CD14-positive monocyte (primary cell): ENCODE measurements around the gene PPM1H. TPM values are rescaled to one million over a fixed set of nuclear protein-coding genes. Genes with fewer than 3 reads are reported as not detected.

Source experiments
- DNase-seq, 3 donors: peaks; one replicate each; pipeline ENCODE4 v3.0.0-alpha.2; 2011 to 2022
- H2AFZ ChIP-seq: 2 replicates; pipeline ENCODE4 v1.6.0; 2012; ENCODE audit warnings: mild to moderate bottlenecking, low read depth, low read length, inconsistent platforms; ENCODE audit not compliant: insufficient read depth, poor library complexity, severe bottlenecking
- H3K27ac ChIP-seq, 2 donors: 1 replicate in 1 of 2; 2 replicates in 1 of 2; pipeline ENCODE4 v1.5.1; 2012 to 2013; ENCODE audit warnings: low read length in 2 of 2, control low read depth in 1 of 2, inconsistent platforms in 1 of 2, low read depth in 1 of 2, mild to moderate bottlenecking in 1 of 2
- H3K27me3 ChIP-seq, 2 donors: one replicate each; pipeline versions ENCODE4 v1.6.0 to v1.6.1; 2011 to 2013; ENCODE audit warnings: low read length in 2 of 2; ENCODE audit not compliant: control insufficient read depth in 2 of 2, insufficient read depth in 2 of 2
- H3K36me3 ChIP-seq, 2 donors: replicated peaks in 1 of 2; 1 replicate in 1 of 2; 2 replicates in 1 of 2; pipeline versions ENCODE4 v1.5.1 to v1.6.1; 2012 to 2013; ENCODE audit warnings: low read length in 2 of 2, control low read depth in 1 of 2, inconsistent platforms in 1 of 2, mild to moderate bottlenecking in 1 of 2; ENCODE audit not compliant: insufficient read depth in 2 of 2, control insufficient read depth in 1 of 2
- H3K4me1 ChIP-seq, 2 donors: 1 replicate in 1 of 2; 2 replicates in 1 of 2; pipeline versions ENCODE4 v1.5.1 to v1.6.1; 2012 to 2013; ENCODE audit warnings: low read length in 2 of 2, control low read depth in 1 of 2, inconsistent platforms in 1 of 2, mild to moderate bottlenecking in 1 of 2, moderate library complexity in 1 of 2; ENCODE audit not compliant: insufficient read depth in 2 of 2, control insufficient read depth in 1 of 2
- H3K4me2 ChIP-seq: replicated peaks from 2 replicates; pipeline ENCODE3; 2012; ENCODE audit warnings: low read length, moderate library complexity, mild to moderate bottlenecking; ENCODE audit not compliant: poor library complexity, severe bottlenecking; ENCODE audit errors: extremely low read depth
- H3K4me3 ChIP-seq, 3 experiments: fragments of 200-600 bp in 1 of 3; sonication (generic) in 1 of 3; replicated peaks in 1 of 3; 1 replicate in 2 of 3; 2 replicates in 1 of 3; pipeline ENCODE4 v1.5.1; 2011 to 2013; ENCODE audit warnings: low read length in 3 of 3, mild to moderate bottlenecking in 3 of 3, control low read depth in 2 of 3, low read depth in 2 of 3, inconsistent platforms in 1 of 3, moderate library complexity in 1 of 3
- H3K79me2 ChIP-seq: 2 replicates; pipeline ENCODE4 v1.6.0; 2012; ENCODE audit warnings: mild to moderate bottlenecking, control low read depth, inconsistent platforms, low read length, moderate library complexity; ENCODE audit not compliant: insufficient read depth
- H3K9ac ChIP-seq: 2 replicates; pipeline ENCODE4 v1.6.0; 2017; ENCODE audit warnings: low read length, mild to moderate bottlenecking; ENCODE audit not compliant: insufficient read depth, poor library complexity, severe bottlenecking
- H3K9me3 ChIP-seq, 2 donors: replicated peaks in 1 of 2; 1 replicate in 1 of 2; 2 replicates in 1 of 2; pipeline versions ENCODE4 v1.5.1 to v1.6.1; 2012 to 2013; ENCODE audit warnings: low read length in 2 of 2, control low read depth in 1 of 2; ENCODE audit not compliant: control insufficient read depth in 1 of 2, insufficient read depth in 1 of 2
- H4K20me1 ChIP-seq: 2 replicates; pipeline ENCODE4 v1.6.0; 2012; ENCODE audit warnings: mild to moderate bottlenecking, low read length, control low read depth, moderate library complexity; ENCODE audit not compliant: insufficient read depth
- H3K27ac Mint-ChIP-seq, 7 donors: one replicate each; pipeline ENCODE4 v1.8.0; 2020; ENCODE audit warnings: mild to moderate bottlenecking in 7 of 7, mixed read lengths in 7 of 7, moderate library complexity in 6 of 7, inconsistent platforms in 2 of 7
- H3K27me3 Mint-ChIP-seq, 3 donors: one replicate each; pipeline ENCODE4 v1.8.0; 2021 to 2022; ENCODE audit warnings: low read depth in 3 of 3, mild to moderate bottlenecking in 3 of 3, mixed read lengths in 3 of 3, moderate library complexity in 3 of 3, inconsistent platforms in 1 of 3
- H3K36me3 Mint-ChIP-seq, 2 donors: one replicate each; pipeline ENCODE4 v1.8.0; 2020; ENCODE audit warnings: mixed read lengths in 2 of 2, inconsistent platforms in 1 of 2, mild to moderate bottlenecking in 1 of 2
- H3K4me1 Mint-ChIP-seq: one replicate; pipeline ENCODE4 v1.8.0; 2020; ENCODE audit warnings: mild to moderate bottlenecking, mixed read lengths
- H3K4me3 Mint-ChIP-seq, 2 donors: one replicate each; pipeline ENCODE4 v1.8.0; 2020; ENCODE audit warnings: mild to moderate bottlenecking in 2 of 2, mixed read lengths in 2 of 2, moderate library complexity in 1 of 2
- H3K9me3 Mint-ChIP-seq, 7 donors: one replicate each; pipeline ENCODE4 v1.8.0; 2020 to 2022; ENCODE audit warnings: mixed read lengths in 7 of 7, mild to moderate bottlenecking in 6 of 7, moderate library complexity in 6 of 7, inconsistent platforms in 2 of 7
- CTCF ChIP-seq: fragments of 200-600 bp; IDR thresholded peaks from one replicate; pipeline ENCODE4 v1.8.0; 2022; ENCODE audit warnings: antibody characterized with exemption, mild to moderate bottlenecking
- WGBS: methylation state at CpG from one replicate; pipeline ENCODE4 v1.1.5; 2013; ENCODE audit warnings: missing lambda C conversion rate; ENCODE audit not compliant: insufficient coverage; 5-methylcytosine and 5-hydroxymethylcytosine counted together
- intact Hi-C, 2 donors: fragments of 100-400 bp; cut with micrococcal nuclease; formaldehyde crosslinking; loops; one replicate each; pipeline versions ENCODE4 v1.15.0 to v1.15.1; 2023
- polyA plus RNA-seq, 3 donors: library from polyadenylated mRNA; depleted of rRNA in 1 of 3; unstranded in 2 of 3; stranded (reverse) in 1 of 3; fragments of 300-500 nt in 2 of 3; fragments of >200 nt in 1 of 3; fragmentation: Illumina TruSeq in 2 of 3; gene quantifications; 1 replicate in 2 of 3; 2 replicates in 1 of 3; pipeline ENCODE4 v1.2.3, GENCODE V29; 2012 to 2021

The PPM1H gene
- polyA plus RNA-seq, 3 donors: 1.5 to 2.8 (median 1.9) TPM

DNA sequence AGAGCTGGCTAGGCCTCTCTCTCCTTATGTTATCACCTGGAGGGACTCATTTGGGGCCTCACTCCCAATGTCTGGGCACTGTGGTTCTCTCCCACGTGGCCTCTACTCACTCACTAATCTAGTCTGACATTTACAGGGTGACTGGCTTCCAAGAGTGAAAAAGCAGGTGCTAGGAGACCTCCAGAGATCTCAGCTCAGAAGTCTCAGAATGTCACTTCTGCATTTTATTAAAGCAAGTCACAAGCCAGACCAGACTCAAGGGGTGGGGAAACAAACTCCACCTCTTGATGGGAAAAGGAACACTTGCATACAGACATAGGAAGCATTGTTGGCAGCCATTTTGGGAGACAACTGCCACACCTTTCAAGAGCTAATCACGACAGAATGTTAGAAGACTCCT is 292.5 kb downstream of the PPM1H start:
- Histone ChIP-seq H3K4me2 (no peak overlapping the region), H3K4me3 (no peak overlapping the region), H3K9ac (no peak overlapping the region), H3K9me3 (no peaks in the 10 kb centered on the region), H3K4me1 (no peaks in the 10 kb centered on the region), H3K27ac (no peak overlapping the region), H3K79me2 (no peaks in the 10 kb centered on the region), H4K20me1 (no peaks in the 10 kb centered on the region), H2AFZ (no peak overlapping the region), H3K27me3 (no peaks in the 10 kb centered on the region), H3K36me3 (no peaks in the 10 kb centered on the region)
- TF ChIP-seq CTCF: no peak
- 43% methylated on average over 1 of the region's 2 CpGs for WGBS
- H3K27me3 Mint-ChIP-seq: peaks cover 0 to 1% (median 0%) of the 10 kb centered on the region in 3 donors
- intact Hi-C loops: no loop called here
- no peak overlapping the region for H3K4me3 Mint-ChIP-seq
- DNase-seq: no peak
- peaks cover 16% of the 10 kb centered on the region for H3K4me1 Mint-ChIP-seq
- peaks cover 0 to 3% (median 0%) of the 10 kb centered on the region in 7 donors for H3K9me3 Mint-ChIP-seq
- H3K27ac Mint-ChIP-seq: no peak overlapping the region
- peaks cover 10 to 13% of the 10 kb centered on the region in 2 donors for H3K36me3 Mint-ChIP-seq

- H3K4me3 Mint-ChIP-seq: no peak overlapping the region
- no peak overlapping the region for H3K9ac ChIP-seq
- no peak overlapping the region for H3K4me3 ChIP-seq
- no peaks in the 10 kb centered on the region for H3K79me2 ChIP-seq
- TF ChIP-seq CTCF: no peak
- no peak overlapping the region for H3K4me2 ChIP-seq
- DNase-seq: peak in 1 of 3 donors; percentile 25
- H3K4me1 ChIP-seq: no peaks in the 10 kb centered on the region
- H3K9me3 Mint-ChIP-seq: peaks cover 0 to 3% (median 0%) of the 10 kb centered on the region in 7 donors
- H2AFZ ChIP-seq: no peak overlapping the region
- H3K27me3 ChIP-seq: no peaks in the 10 kb centered on the region
- peaks cover 0 to 3% (median 3%) of the 10 kb centered on the region in 3 donors for H3K27me3 Mint-ChIP-seq
- 86% methylated on average over 4 of the region's 4 CpGs for WGBS
- H3K27ac ChIP-seq: no peak overlapping the region
- no peaks in the 10 kb centered on the region for H3K36me3 ChIP-seq
- H3K4me1 Mint-ChIP-seq: peaks cover 13% of the 10 kb centered on the region
- intact Hi-C loops: no loop called here
- no peaks in the 10 kb centered on the region for H3K9me3 ChIP-seq
- no peak overlapping the region for H3K27ac Mint-ChIP-seq
- H3K36me3 Mint-ChIP-seq: peaks cover 0 to 3% of the 10 kb centered on the region in 2 donors
- no peaks in the 10 kb centered on the region for H4K20me1 ChIP-seq
Observed at GRCh38 chr12:62640910-62641448, 294.0 kb downstream of the PPM1H start.
